Aorta (tissue), 5 donors: ENCODE measurements around the gene TOP2B. TPM values are rescaled to one million over a fixed set of nuclear protein-coding genes. Genes with fewer than 3 reads are reported as not detected.

Experiments used
- ATAC-seq: fragments of 200-7000 bp; cut with Tn5 transposase; one replicate; pipeline ENCODE4 v1.9.1; 2022; ENCODE audit warnings: moderate library complexity; ENCODE audit not compliant: low FRiP score
- DNase-seq, 2 donors: peaks; one replicate each; pipeline ENCODE4 v3.0.0-alpha.2; 2020
- H3K27ac ChIP-seq, 2 donors: one replicate each; pipeline ENCODE4 v1.5.1; 2013; ENCODE audit warnings: low read length in 2 of 2, mild to moderate bottlenecking in 2 of 2, moderate library complexity in 2 of 2, control low read depth in 1 of 2, inconsistent platforms in 1 of 2, low read depth in 1 of 2
- H3K27me3 ChIP-seq, 2 donors: one replicate each; pipeline ENCODE4 v1.6.1; 2013; ENCODE audit warnings: control low read depth in 1 of 2, low read length in 1 of 2, mild to moderate bottlenecking in 1 of 2, moderate library complexity in 1 of 2; ENCODE audit not compliant: insufficient read depth in 2 of 2, control insufficient read depth in 1 of 2
- H3K36me3 ChIP-seq, 2 donors: one replicate each; pipeline ENCODE4 v1.6.1; 2013; ENCODE audit warnings: control low read depth in 1 of 2, low read length in 1 of 2, mild to moderate bottlenecking in 1 of 2; ENCODE audit not compliant: insufficient read depth in 2 of 2, control insufficient read depth in 1 of 2
- H3K4me1 ChIP-seq, 2 donors: one replicate each; pipeline ENCODE4 v1.6.1; 2013; ENCODE audit warnings: low read length in 2 of 2, control low read depth in 1 of 2, mild to moderate bottlenecking in 1 of 2, moderate library complexity in 1 of 2; ENCODE audit not compliant: insufficient read depth in 2 of 2, control insufficient read depth in 1 of 2
- H3K4me3 ChIP-seq, 2 donors: one replicate each; pipeline ENCODE4 v1.5.1; 2013; ENCODE audit warnings: low read length in 2 of 2, control low read depth in 1 of 2, mild to moderate bottlenecking in 1 of 2
- H3K9me3 ChIP-seq: one replicate; pipeline ENCODE4 v1.6.1; 2013; ENCODE audit warnings: mild to moderate bottlenecking, low read length; ENCODE audit not compliant: control insufficient read depth
- WGBS, 2 donors: extraction: QIAGEN DNeasy Blood & Tissue Kit; methylation state at CpG; one replicate each; pipeline ENCODE4 v1.1.7; 2013; 5-methylcytosine and 5-hydroxymethylcytosine counted together
- intact Hi-C, 2 donors: fragments of 100-400 bp; cut with DNase I; formaldehyde crosslinking; loops; one replicate each; pipeline versions ENCODE4 v1.14.2 to v1.15.0; 2022
- long read RNA-seq, 2 donors: library from polyadenylated mRNA; unstranded; transcript quantifications; one replicate each; pipeline ENCODE4 v2.0.0, GENCODE V29; 2020 to 2021
- polyA plus RNA-seq, 2 donors: library from polyadenylated mRNA; stranded (reverse); fragments of 200-250 nt; gene quantifications; one replicate each; pipeline ENCODE4 v1.2.3, GENCODE V29; 2013
- total RNA-seq, 2 donors: library from RNA; stranded (reverse); fragmentation: NEBNext Ultra II Directional; extraction: Animal tissue kit (Norgen Biotek cat#: 25700); gene quantifications; one replicate each; pipeline ENCODE4 v1.2.1, GENCODE V29; 2021
- donor health status: healthy with polysubstance abuse.
- donor health status: Bipolar disorder and iron deficiency.
- donor health status: DM: no; HTN: no; CAD: no.
- donor health status: DM: no; HTN: no; CAD: no.
- donor health status: DM: yes; HTN: yes; CAD: no.

Gene TOP2B, protein sequence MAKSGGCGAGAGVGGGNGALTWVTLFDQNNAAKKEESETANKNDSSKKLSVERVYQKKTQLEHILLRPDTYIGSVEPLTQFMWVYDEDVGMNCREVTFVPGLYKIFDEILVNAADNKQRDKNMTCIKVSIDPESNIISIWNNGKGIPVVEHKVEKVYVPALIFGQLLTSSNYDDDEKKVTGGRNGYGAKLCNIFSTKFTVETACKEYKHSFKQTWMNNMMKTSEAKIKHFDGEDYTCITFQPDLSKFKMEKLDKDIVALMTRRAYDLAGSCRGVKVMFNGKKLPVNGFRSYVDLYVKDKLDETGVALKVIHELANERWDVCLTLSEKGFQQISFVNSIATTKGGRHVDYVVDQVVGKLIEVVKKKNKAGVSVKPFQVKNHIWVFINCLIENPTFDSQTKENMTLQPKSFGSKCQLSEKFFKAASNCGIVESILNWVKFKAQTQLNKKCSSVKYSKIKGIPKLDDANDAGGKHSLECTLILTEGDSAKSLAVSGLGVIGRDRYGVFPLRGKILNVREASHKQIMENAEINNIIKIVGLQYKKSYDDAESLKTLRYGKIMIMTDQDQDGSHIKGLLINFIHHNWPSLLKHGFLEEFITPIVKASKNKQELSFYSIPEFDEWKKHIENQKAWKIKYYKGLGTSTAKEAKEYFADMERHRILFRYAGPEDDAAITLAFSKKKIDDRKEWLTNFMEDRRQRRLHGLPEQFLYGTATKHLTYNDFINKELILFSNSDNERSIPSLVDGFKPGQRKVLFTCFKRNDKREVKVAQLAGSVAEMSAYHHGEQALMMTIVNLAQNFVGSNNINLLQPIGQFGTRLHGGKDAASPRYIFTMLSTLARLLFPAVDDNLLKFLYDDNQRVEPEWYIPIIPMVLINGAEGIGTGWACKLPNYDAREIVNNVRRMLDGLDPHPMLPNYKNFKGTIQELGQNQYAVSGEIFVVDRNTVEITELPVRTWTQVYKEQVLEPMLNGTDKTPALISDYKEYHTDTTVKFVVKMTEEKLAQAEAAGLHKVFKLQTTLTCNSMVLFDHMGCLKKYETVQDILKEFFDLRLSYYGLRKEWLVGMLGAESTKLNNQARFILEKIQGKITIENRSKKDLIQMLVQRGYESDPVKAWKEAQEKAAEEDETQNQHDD (N-terminal part only)
- total RNA-seq (10 to 100 TPM; 89.2 to 98.3 TPM), polyA plus RNA-seq (10 to 100 TPM; 28.8 to 53.1 TPM)
- long read RNA-seq, donor 1, partial matches to known transcripts: 18 of 23 reads
- long read RNA-seq, donor 1, other reads (novel, unspliced or antisense): 4 of 23 reads
- long read RNA-seq, donor 2, full-length matches to known transcripts: 18 of 44 reads
- long read RNA-seq, donor 2, partial matches to known transcripts: 20 of 44 reads
- long read RNA-seq, donor 2, other reads (novel, unspliced or antisense): 6 of 44 reads

DNA sequence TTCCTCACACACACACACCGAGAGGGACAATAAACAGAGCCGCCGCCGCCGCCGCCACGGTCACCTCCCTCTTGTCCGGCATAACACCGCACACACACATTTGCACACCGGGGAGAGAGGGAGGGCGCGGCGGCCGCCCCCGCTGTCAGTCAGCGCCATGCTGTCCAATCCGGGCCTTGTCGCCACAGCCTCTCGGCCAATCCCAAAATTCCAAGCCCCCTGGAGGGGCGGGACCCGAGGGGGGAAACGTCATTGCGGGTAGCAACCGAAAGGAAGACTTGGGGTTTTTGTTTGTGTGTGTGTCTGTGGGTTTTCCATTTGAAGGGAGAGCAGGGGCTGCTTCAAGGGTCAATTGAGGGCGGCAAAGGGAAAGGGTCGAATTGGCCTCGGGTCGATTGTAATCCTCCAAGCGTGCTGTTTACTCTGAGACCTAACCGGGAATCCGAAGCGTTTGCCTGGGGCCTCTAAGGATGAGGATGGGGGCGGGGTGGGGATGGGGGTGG, at the start of gene TOP2B:
Gene TOP2B, minus strand, starts transcription at position 96 of the 503 bp plus-strand sequence. CDS start 610 bp downstream, outside the sequence.
- Histone ChIP-seq H3K27me3 (no peaks in the 10 kb centered on the region), H3K36me3 (no peaks in the 10 kb centered on the region), H3K4me1 (no peaks in the 10 kb centered on the region), H3K9me3 (no peaks in the 10 kb centered on the region), H3K4me3 (peak within 1 kb of the TSS; percentile 80 to 95), H3K27ac (peak within 1 kb of the TSS; percentile 62 to 93)
- DNase-seq: peak; percentile 97
- ATAC-seq: peak; percentile 99
- 0 to 1% methylated on average over 33 of the region's 33 CpGs for WGBS, 2 donors
- intact Hi-C loops: loop anchor here (5.0 kb wide), 2 partner anchors 122 to 127 kb away; partner anchors contain the start of gene OXSM (in 1 of the 2)

DNA sequence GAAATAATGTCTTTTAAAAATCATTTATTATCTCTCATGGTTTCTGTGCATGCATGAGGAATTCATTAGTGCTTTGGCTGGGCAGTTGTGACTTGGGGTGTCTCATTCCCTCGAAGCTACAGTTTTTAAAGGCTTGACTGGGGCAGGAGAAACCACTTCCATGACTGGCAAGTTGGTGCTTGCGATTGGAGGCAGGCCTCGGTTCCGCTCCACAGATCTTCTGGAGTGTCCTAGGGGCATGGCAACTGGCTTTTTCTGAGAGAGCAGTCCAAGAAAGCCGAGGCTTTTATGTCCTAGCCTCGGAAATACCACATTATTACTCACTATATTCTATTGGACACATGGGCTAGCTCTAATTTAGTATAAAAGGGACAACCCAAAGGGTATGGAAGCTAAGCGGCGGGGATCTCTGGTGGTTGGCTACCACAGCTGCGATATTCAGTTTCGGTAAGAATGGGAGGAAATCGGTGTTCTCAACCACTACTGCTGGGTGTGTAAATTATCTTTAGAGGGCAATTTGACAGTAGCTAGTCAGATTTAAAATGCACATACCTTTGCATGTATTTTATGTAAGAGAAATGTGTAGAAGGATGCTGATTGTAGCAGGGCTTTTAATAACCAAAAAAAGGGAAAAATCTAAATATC, 48.8 kb upstream of the TOP2B start:
- ATAC-seq (no peak), DNase-seq (no peak)
- H3K27ac ChIP-seq: no peak overlapping the region
- 89 to 91% methylated on average over 11 of the region's 11 CpGs for WGBS, 2 donors
- no peak overlapping the region for H3K4me3 ChIP-seq
- H3K27me3 ChIP-seq: no peaks in the 10 kb centered on the region
- H3K36me3 ChIP-seq: no peaks in the 10 kb centered on the region
- intact Hi-C loops: no loop called here
- no peaks in the 10 kb centered on the region for H3K9me3 ChIP-seq
- H3K4me1 ChIP-seq: no peaks in the 10 kb centered on the region

DNA sequence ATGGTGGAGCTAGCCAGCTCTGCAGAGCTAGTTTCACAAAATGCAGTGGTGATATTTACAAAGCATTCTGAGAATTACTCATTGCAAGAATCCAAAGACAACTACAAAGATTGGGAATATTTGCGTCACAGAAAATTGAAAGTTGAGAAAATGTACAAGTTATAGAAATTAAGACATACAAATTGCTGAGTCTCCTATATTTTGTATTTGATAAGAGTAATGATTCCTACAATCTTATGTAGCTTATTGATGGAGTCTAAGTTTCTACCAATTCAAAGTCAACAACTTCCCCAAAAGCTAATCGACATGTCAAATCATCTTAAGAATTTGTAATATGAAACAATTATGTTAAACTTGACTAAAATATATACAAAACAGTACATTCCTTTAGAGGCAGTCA, 46.4 kb upstream of the TOP2B start:
- Histone ChIP-seq H3K9me3 (no peaks in the 10 kb centered on the region), H3K4me3 (no peak overlapping the region), H3K27me3 (no peaks in the 10 kb centered on the region), H3K4me1 (no peaks in the 10 kb centered on the region), H3K36me3 (no peaks in the 10 kb centered on the region), H3K27ac (no peak overlapping the region)
- ATAC-seq (no peak), DNase-seq (no peak)
- intact Hi-C loops: no loop called here
- 87 to 95% methylated on average over 2 of the region's 2 CpGs for WGBS, 2 donors

DNA sequence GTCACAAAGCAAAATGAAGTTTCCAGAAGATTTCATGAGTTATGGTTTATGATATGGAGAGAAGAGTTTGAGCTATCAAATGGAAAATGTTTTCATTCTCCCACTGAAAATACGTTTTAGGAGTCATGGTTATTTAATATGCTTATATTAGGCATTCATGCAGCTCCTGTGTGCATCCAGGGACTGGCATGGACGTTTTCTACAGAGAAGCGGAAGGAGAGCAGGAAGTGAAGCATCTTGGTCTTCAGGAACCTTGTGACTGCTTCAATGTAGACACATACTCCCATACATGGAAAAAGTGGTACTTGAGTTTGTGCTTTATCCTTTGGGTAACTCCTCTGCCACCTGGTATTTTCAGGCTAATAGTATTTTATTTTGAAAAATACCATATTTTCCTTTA, 43.3 kb upstream of the TOP2B start:
- intact Hi-C loops: no loop called here
- 47 to 48% methylated on average over 3 of the region's 3 CpGs for WGBS, 2 donors
- Histone ChIP-seq H3K9me3 (no peaks in the 10 kb centered on the region), H3K27ac (no peak overlapping the region), H3K27me3 (no peaks in the 10 kb centered on the region), H3K4me1 (no peaks in the 10 kb centered on the region), H3K36me3 (no peaks in the 10 kb centered on the region), H3K4me3 (no peak overlapping the region)
- DNase-seq (no peak), ATAC-seq (no peak)

DNA sequence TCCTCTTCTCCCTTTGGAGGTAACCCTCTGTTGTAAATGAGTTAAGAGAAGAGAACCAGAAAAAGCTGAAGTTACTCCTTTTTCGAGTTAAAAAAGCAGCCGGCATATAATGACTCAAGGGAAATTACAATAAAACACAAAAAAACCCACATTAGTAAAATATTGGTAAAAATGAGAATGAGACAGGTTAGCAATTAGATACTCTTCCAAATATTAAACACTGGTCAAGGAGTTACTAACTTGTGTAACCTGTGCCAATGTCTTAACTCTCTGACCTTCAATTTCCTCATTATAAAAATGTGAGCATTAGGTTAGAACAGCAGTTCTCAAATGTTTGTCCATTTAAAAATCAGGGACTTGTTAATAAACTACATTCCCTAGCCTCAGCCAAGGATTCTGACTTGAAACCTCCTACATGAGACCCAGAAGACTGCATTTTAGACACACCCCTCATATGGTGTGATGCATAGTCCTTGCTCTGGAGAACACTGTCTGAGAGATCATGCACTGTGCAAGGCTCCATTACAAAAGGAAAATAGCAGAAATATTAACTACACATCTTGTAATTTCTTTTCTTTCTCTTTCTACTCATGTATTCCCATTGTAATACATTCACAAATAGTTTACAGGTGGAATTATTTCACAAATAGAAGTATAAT, 42.7 kb upstream of the TOP2B start:
- no peaks in the 10 kb centered on the region for H3K9me3 ChIP-seq
- ATAC-seq: no peak

DNA sequence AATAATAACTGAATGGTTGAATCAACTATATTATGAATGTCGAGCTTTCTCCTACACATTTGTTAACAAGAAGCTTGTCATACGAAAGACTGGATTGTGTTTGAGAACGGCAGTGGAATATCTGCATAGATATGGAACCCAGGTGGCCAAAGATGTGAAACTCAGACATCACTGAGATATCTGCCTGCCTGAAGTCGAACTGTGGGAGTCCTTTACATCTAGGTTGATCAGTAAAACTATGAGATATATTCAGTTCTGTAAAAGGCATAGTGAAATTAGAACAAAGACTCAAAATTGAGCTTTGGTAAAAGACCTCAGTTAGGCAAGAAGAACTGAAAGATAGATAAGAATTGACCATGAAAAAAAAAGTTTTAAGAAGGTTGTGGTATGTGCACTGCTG, 41.5 kb upstream of the TOP2B start:
- WGBS, 2 donors: 83 to 85% methylated on average over 4 of the region's 4 CpGs
- intact Hi-C loops: no loop called here
- Histone ChIP-seq H3K4me1 (no peaks in the 10 kb centered on the region), H3K4me3 (no peak overlapping the region), H3K36me3 (no peaks in the 10 kb centered on the region), H3K9me3 (no peaks in the 10 kb centered on the region), H3K27ac (no peak overlapping the region), H3K27me3 (no peaks in the 10 kb centered on the region)
- ATAC-seq (no peak), DNase-seq (no peak)

More for the DNA sequence above, 42.7 kb upstream of the TOP2B start:
- Histone ChIP-seq H3K27ac (no peak overlapping the region), H3K4me3 (no peak overlapping the region), H3K4me1 (no peaks in the 10 kb centered on the region), H3K27me3 (no peaks in the 10 kb centered on the region), H3K36me3 (no peaks in the 10 kb centered on the region)
- 86 to 87% methylated on average over 2 of the region's 2 CpGs for WGBS, 2 donors
- intact Hi-C loops: no loop called here
- no peak for DNase-seq

DNA sequence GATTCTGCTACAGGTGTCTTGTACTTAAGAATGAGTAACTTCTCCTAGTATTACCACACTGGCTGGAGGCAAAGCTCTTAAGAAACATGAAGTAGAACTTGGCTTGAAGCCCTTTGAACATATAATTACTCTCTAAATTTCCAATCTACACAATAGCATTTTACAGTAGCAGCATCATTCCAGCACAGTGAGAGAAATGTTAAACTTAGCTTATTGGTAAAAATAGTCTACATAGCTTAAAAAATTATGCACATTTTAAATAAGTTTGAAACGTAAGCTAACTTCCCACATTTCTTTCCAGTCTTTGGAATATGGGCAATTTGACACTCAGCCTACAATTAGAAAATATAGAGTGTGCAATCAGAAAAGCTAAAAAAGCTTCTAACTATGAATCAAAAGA, 32.8 kb upstream of the TOP2B start:
- ATAC-seq: no peak
- WGBS, 2 donors: 20 to 37% methylated on average over 1 of the region's 1 CpG

More for the DNA sequence above, 32.8 kb upstream of the TOP2B start:
- H3K36me3 ChIP-seq: no peaks in the 10 kb centered on the region
- no peaks in the 10 kb centered on the region for H3K4me1 ChIP-seq
- DNase-seq: no peak
- no peak overlapping the region for H3K27ac ChIP-seq
- H3K27me3 ChIP-seq: no peaks in the 10 kb centered on the region
- no peak overlapping the region for H3K4me3 ChIP-seq
- H3K9me3 ChIP-seq: no peaks in the 10 kb centered on the region
- intact Hi-C loops: no loop called here
